Stimulated activated CD4-positive, alpha-beta T cell treated with anti-CD3 and anti-CD28 coated beads, Interleukin-1b, Interleukin-23, amount 100 ng/mL, for 4 hours (primary cell): ENCODE results near the gene ABCF2.

Experiments
- DNase-seq, 2 donors: peaks; one replicate each; pipeline ENCODE4 v3.0.0-alpha.2; 2020; ENCODE audit warnings: low read depth in 2 of 2

The ABCF2 gene

GRCh38 chr7:151174246-151175046 lies 52.6 kb downstream of the ABCF2 start:
- DNase-seq, result no peak

GRCh38 chr7:151173386-151174245 lies 53.4 kb downstream of the ABCF2 start:
- no peak for DNase-seq

GRCh38 chr7:151172273-151173141 lies 54.5 kb downstream of the ABCF2 start:
- peak; percentile 75 to 76 for DNase-seq

- no peak for DNase-seq
These were observed 58.2 kb downstream of the ABCF2 start for GRCh38 chr7:151168787-151169162.

- DNase-seq, result peak; percentile 42 to 63
These were observed 58.8 kb downstream of the ABCF2 start for GRCh38 chr7:151168003-151168786.

GRCh38 chr7:151167197-151167961 lies 59.6 kb downstream of the ABCF2 start, which contains the start of gene GBX1:
Gene GBX1, minus strand, starts transcription at chr7:151167694. Its CDS starts 146 bp downstream, at chr7:151167548.
- DNase-seq, result peak in 1 of 2 donors; percentile 17

GRCh38 chr7:151166629-151167196 lies 60.3 kb downstream of the ABCF2 start:
- DNase-seq, result no peak
